BLaER1 treated with 17β-estradiol and CSF1 and Interleukin-3, amounts not matched to agents 10 nM and 100 nM (cell line): ENCODE results near the gene PLEKHA6.

Experiments
- H3K27ac ChIP-seq, 11 experiments: shearing (Covaris generic); formaldehyde crosslinking; 2 replicates each; pipeline ENCODE4 v1.8.1; 2022
- H3K27me3 ChIP-seq, 11 experiments: shearing (Covaris generic); formaldehyde crosslinking; 2 replicates each; pipeline ENCODE4 v1.8.1; 2022
- H3K36me3 ChIP-seq, 11 experiments: shearing (Covaris generic); formaldehyde crosslinking; 2 replicates each; pipeline ENCODE4 v1.8.1; 2022
- H3K4me1 ChIP-seq, 10 experiments: shearing (Covaris generic); formaldehyde crosslinking; 2 replicates each; pipeline ENCODE4 v1.8.1; 2022
- H3K4me2 ChIP-seq, 11 experiments: shearing (Covaris generic); formaldehyde crosslinking; 2 replicates each; pipeline ENCODE4 v1.8.1; 2022
- H3K4me3 ChIP-seq, 10 experiments: shearing (Covaris generic); formaldehyde crosslinking; 2 replicates each; pipeline ENCODE4 v1.8.1; 2022
- H3K9ac ChIP-seq, 11 experiments: shearing (Covaris generic); formaldehyde crosslinking; 2 replicates each; pipeline ENCODE4 v1.8.1; 2022
- H3K9me3 ChIP-seq, 11 experiments: shearing (Covaris generic); formaldehyde crosslinking; replicated peaks in 1 of 11; 2 replicates each; pipeline ENCODE4 v1.8.1; 2022
- H4K20me1 ChIP-seq, 11 experiments: shearing (Covaris generic); formaldehyde crosslinking; 2 replicates each; pipeline ENCODE4 v1.8.1; 2022
- Cebpa-rat ChIP-seq, 11 experiments: shearing (Covaris generic); IDR thresholded peaks; 2 replicates each; pipeline ENCODE4 v1.8.1; 2022

Gene PLEKHA6

DNA sequence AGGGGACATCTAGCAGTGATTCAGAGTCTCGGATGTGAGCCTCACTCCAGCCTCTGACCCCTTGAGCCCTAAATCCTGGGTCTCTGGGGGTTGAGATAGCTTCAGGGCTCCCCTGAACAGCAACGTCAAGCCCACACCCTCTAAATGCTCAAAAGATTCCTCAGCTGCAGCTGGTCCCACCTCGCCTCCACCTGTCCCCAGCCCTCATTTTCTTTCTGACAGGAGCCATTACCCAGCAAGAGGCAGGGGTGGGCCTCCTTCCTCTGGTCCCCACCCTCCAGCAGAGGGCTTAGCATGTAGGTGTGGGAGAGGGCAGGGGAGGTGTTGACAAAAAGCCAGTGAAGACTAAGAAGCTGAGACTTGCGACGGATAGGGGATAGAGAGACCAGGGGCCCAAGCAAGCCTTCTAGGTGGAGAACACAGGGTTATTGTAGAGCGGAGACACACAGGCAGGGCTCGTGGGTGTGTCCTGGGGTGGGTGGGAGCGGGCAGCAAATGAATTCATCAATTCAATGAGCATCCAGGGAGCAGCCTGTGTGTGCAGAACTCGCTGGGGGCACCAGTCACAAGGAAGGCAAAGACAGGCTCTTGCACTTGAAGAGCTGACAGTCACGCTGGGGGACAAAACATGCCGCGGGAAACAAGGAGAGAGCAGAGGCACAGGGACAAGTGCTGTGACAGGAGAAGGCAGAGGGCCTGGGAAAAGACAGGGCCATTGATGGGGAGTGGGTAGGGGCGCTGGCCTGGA is 97.0 kb downstream of the PLEKHA6 start:
- no peaks in the 10 kb centered on the region for H4K20me1 ChIP-seq
- peak overlapping the region in 3 of 11 experiments; percentile 7 to 23 (median 11); a peak in 4 of 22 replicates for H3K9ac ChIP-seq
- peak overlapping the region; percentile 24 to 85 (median 75); a peak in 19 of 22 replicates for H3K4me2 ChIP-seq
- no peaks in the 10 kb centered on the region for H3K27me3 ChIP-seq
- TF ChIP-seq Cebpa-rat (IDR thresholded peaks at IDR 0.05), result no peak
- H3K4me1 ChIP-seq, result peaks cover 13 to 69% (median 60%) of the 10 kb centered on the region in 10 experiments
- H3K4me3 ChIP-seq, result no peak overlapping the region
- no peaks in the 10 kb centered on the region for H3K36me3 ChIP-seq
- H3K9me3 ChIP-seq, result no peaks in the 10 kb centered on the region
- H3K27ac ChIP-seq, result peak overlapping the region in 1 of 11 experiments; percentile 25; a peak in 1 of 22 replicates

DNA sequence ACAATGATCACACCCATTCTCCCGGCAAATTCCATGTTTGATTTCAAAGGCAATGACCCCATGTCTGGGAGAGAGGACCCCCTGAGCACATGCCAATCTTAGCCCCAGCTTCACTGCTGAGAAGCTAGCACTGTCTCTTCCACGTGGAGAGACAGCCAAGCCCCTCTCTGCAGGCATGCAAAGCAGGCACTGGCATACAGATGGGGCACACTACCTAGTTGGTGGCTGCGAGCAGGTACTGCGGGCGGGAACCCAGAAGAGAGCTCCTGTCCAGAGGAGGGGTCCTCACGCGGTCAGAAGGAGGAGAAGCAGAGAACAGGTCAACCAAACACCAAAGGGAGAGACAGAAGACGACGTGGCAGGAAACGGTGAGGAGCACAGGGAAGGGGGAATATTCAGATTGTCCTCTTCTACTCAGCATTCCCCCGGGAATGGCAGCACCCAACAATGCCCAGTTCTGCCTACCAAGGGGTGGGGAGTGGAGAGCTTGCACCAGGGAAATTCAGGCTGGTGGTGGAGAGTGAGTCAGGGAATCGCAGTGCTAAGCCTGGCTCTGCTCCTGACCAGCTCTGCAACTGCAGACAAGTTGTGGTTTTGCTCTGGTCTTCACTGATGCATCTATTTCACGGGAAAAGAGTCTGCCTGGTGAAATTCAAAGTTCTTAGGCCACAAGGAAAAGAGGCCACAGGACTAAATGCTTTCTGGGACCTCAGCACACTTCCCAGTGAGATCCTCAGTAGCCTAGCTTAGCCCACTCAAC is 97.8 kb downstream of the PLEKHA6 start:
- Histone ChIP-seq H3K4me2 (peak overlapping the region in 8 of 11 experiments; percentile 30 to 85 (median 78); a peak in 16 of 22 replicates), H3K9me3 (no peaks in the 10 kb centered on the region), H3K9ac (no peak overlapping the region; a peak in 1 of 22 replicates), H3K27ac (no peak overlapping the region), H3K4me1 (peaks cover 13 to 61% (median 52%) of the 10 kb centered on the region in 10 experiments), H3K27me3 (no peaks in the 10 kb centered on the region), H4K20me1 (no peaks in the 10 kb centered on the region), H3K36me3 (no peaks in the 10 kb centered on the region), H3K4me3 (no peak overlapping the region)
- TF ChIP-seq Cebpa-rat (IDR thresholded peaks at IDR 0.05), result no peak

DNA sequence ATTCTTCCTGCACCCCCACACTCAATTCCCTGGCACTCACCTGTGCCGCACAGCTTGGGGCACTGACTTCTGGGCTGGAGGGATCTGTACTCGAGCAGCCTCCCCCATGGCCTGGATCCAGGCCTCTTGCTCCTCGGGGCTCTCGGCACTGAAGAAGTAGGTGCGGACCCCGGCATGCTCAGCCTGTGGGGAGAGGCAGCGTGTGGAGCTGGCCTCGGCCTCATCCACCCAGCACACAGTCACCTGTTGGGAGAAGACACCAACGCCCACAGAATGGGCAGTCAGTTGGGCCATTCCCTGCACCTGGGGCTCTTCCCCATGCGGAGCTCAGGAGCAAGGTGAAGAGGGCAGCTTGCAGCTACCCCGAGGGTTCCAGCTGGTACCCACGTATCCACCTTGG is 98.5 kb downstream of the PLEKHA6 start:
- Histone ChIP-seq H3K9me3 (no peaks in the 10 kb centered on the region), H3K4me3 (no peak overlapping the region), H3K9ac (no peak overlapping the region), H3K4me2 (peak overlapping the region in 2 of 11 experiments; percentile 84 to 85; a peak in 2 of 22 replicates), H3K27ac (no peak overlapping the region), H3K36me3 (no peaks in the 10 kb centered on the region), H4K20me1 (no peaks in the 10 kb centered on the region), H3K4me1 (peaks cover 13 to 55% (median 46%) of the 10 kb centered on the region in 10 experiments), H3K27me3 (no peaks in the 10 kb centered on the region)
- TF ChIP-seq Cebpa-rat (IDR thresholded peaks at IDR 0.05), result no peak

DNA sequence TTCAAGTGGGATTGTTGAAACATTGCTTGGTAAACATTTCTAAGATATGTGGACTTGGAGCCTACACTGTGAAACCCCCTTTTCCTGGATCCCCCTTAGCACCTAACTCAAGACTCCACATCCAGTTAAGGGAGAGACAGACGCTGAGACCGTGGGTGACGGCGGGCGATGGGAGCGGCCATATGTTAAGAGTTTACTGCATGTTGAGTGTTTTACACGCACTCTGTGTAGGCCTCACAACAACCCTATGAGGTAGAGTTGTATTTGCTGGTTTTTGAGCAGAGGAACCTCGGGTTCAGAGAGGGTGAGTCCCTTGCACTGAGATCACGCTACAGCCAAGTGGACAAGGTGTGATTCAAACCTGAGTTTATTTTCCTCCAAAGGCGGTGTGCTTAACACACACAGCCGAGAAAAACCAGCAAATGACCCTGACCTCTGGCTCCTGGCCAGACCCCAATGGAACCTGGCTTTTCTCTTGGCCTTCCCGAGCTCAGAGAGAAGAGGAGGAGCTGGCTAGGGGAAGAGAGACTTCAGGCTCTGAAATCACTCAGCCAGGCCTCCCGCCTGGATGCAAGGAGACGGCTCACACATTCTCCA is 99.0 kb downstream of the PLEKHA6 start:
- no peak for TF ChIP-seq Cebpa-rat (IDR thresholded peaks at IDR 0.05)
- no peak overlapping the region for H3K9ac ChIP-seq
- H3K4me1 ChIP-seq, result peaks cover 15 to 50% (median 42%) of the 10 kb centered on the region in 10 experiments
- H3K36me3 ChIP-seq, result no peaks in the 10 kb centered on the region
- H3K4me2 ChIP-seq, result no peak overlapping the region
- H3K27me3 ChIP-seq, result no peaks in the 10 kb centered on the region
- H4K20me1 ChIP-seq, result no peaks in the 10 kb centered on the region
- H3K9me3 ChIP-seq, result no peaks in the 10 kb centered on the region
- H3K27ac ChIP-seq, result no peak overlapping the region
- H3K4me3 ChIP-seq, result no peak overlapping the region

DNA sequence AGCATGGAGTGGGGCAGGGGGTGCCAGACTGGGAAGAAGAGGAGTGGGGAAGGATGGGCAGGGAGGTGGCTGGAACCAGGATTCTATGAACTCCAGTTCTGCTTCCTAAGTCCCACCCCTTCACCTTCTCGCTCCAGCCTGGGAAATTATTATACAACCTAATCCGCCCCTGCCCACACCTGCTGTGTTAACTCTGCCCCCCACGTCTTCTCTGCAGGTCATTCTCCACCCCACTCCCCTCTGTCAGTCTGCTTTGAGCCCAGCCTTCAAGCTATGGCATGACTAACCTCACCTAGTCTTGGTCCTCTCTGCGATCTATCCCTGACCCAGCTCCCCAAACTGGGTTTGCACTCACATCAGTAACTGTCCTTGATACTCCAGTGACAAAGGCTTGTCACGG is 99.9 kb downstream of the PLEKHA6 start:
- no peak overlapping the region for H3K9ac ChIP-seq
- H4K20me1 ChIP-seq, result no peaks in the 10 kb centered on the region
- H3K9me3 ChIP-seq, result no peaks in the 10 kb centered on the region
- TF ChIP-seq Cebpa-rat (IDR thresholded peaks at IDR 0.05), result no peak
- no peaks in the 10 kb centered on the region for H3K27me3 ChIP-seq
- no peak overlapping the region for H3K27ac ChIP-seq
- H3K4me3 ChIP-seq, result no peak overlapping the region
- no peaks in the 10 kb centered on the region for H3K36me3 ChIP-seq
- no peak overlapping the region for H3K4me2 ChIP-seq
- H3K4me1 ChIP-seq, result peaks cover 23 to 50% (median 40%) of the 10 kb centered on the region in 10 experiments

DNA sequence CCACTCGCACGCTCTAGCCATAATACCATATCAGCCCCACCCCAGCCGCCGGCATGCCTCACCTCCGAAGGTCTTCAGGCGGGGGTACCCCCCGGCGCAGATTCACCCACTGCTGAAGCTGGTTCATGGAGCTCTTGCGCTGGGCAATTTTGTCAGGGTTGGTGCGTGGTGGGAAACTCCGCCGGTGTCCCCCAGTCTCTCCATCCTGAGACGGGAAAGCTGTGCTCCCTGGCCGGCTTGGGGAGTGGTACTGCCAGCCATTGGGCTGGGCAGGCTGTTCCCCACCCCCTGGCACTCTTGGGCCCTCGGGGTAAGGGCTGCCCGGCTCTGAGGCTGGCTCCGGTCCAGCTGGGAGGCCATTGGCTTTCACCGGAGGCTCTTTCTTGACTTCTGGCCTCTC is 100.5 kb downstream of the PLEKHA6 start:
- H4K20me1 ChIP-seq, result no peaks in the 10 kb centered on the region
- H3K9ac ChIP-seq, result no peak overlapping the region
- H3K4me1 ChIP-seq, result peaks cover 24 to 45% (median 36%) of the 10 kb centered on the region in 10 experiments
- no peaks in the 10 kb centered on the region for H3K27me3 ChIP-seq
- no peaks in the 10 kb centered on the region for H3K9me3 ChIP-seq
- no peaks in the 10 kb centered on the region for H3K36me3 ChIP-seq
- no peak overlapping the region for H3K27ac ChIP-seq
- H3K4me3 ChIP-seq, result no peak overlapping the region
- H3K4me2 ChIP-seq, result no peak overlapping the region
- no peak for TF ChIP-seq Cebpa-rat (IDR thresholded peaks at IDR 0.05)

DNA sequence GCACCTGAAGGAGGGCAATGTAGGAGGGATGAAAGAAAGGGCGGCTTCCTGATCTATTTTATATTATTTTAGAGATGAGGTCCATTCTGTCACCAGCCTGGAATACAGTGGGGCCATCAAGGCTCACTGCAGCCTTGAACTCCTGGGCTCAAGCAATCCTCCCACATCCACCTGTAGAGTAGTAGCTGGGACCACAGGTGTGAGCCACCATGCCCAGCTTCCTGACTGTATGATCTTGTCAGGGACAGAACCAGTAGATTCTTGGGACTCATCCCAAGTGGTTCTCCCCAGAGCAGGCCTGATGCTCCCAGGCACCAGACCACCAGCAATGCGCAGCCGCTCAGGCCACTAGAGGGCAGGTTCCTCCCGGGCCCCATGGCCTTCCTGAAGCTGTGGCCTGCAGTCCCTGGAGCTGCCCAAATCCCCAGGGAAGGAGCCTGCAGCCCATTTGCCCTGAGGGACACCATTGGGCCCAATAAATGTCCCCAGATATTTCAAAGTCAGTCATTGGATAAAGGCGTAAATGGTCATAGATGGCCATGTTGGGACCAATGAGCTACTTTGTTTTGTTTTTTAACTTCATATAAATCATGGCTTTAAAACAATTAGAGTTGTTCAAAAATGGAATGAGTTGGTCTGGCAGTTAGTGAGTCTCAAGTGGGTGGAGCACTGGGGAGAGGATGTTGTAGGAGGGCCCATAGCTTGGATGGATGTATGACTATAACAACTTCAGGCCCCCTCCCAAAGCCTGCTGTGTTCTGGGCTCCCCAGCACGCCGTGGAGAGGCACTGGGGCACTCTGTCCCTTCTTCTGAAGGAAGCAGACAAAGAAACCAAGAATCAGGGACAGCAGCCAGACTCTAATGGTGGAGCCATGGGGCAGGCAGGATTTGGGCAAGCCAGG is 101.3 kb downstream of the PLEKHA6 start:
- Histone ChIP-seq H3K9ac (no peak overlapping the region), H3K4me2 (0 out of 22 replicates have a peak overlapping the region, but pooled peaks of 1 of the 11 experiments have one; percentile 7), H3K4me1 (peaks cover 20 to 41% (median 32%) of the 10 kb centered on the region in 10 experiments), H3K4me3 (no peak overlapping the region), H3K36me3 (no peaks in the 10 kb centered on the region), H3K27ac (no peak overlapping the region), H4K20me1 (no peaks in the 10 kb centered on the region), H3K9me3 (no peaks in the 10 kb centered on the region), H3K27me3 (no peaks in the 10 kb centered on the region)
- TF ChIP-seq Cebpa-rat (IDR thresholded peaks at IDR 0.05), result no peak

DNA sequence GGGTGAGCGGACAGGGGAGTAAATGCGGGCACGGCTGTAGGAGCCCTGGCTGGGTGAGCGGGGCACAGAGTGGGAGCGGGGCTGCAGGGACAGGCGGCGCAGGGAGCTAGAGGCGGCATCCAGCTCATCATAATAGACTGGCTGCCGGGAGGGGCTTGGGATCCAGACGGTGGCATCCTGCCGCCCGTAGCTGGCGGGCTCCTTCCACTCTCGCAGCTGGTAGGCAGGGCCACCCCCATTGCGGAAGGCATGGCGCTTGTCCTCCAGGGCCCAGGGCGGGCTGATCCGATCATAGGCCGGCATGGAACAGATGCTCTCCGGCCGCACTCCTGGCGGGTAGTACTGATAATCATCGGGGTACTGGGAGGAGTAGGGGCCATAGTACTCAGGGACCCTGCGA is 102.3 kb downstream of the PLEKHA6 start:
- H3K27ac ChIP-seq, result no peak overlapping the region
- H3K36me3 ChIP-seq, result no peaks in the 10 kb centered on the region
- H3K9me3 ChIP-seq, result no peaks in the 10 kb centered on the region
- H3K4me2 ChIP-seq, result no peak overlapping the region
- H3K4me3 ChIP-seq, result no peak overlapping the region
- H3K9ac ChIP-seq, result no peak overlapping the region
- TF ChIP-seq Cebpa-rat (IDR thresholded peaks at IDR 0.05), result no peak
- H4K20me1 ChIP-seq, result no peaks in the 10 kb centered on the region
- peaks cover 10 to 31% (median 22%) of the 10 kb centered on the region in 10 experiments for H3K4me1 ChIP-seq
- no peaks in the 10 kb centered on the region for H3K27me3 ChIP-seq
